ENCODE data around the gene COQ8B.
"Not testable (repeated sequence)": the region's sequence is repeated elsewhere in the genome, so short reads cannot be mapped to it uniquely, and the experiment has no call there.

COQ8B gene

GRCh38 chr19:40663695-40664692 is 52.7 kb downstream of the COQ8B start:
- DNase-seq = no peak

GRCh38 chr19:40662925-40663694 is 53.6 kb downstream of the COQ8B start:
- DNase-seq = peak; percentile 93

- DNase-seq = no peak
Measured at GRCh38 chr19:40661616-40662015, 55.1 kb downstream of the COQ8B start.

GRCh38 chr19:40659566-40659965 is 57.1 kb downstream of the COQ8B start:
- no peak for DNase-seq

- no peak for DNase-seq
Measured at GRCh38 chr19:40659116-40659515, 57.6 kb downstream of the COQ8B start.

GRCh38 chr19:40658031-40658430 is 58.7 kb downstream of the COQ8B start:
- DNase-seq = no peak

- not testable (repeated sequence) for DNase-seq
Measured at GRCh38 chr19:40655684-40656083, 61.0 kb downstream of the COQ8B start.

- not testable (repeated sequence) for DNase-seq
Measured at GRCh38 chr19:40652303-40652702, 64.4 kb downstream of the COQ8B start.

- no peak for DNase-seq
Measured at GRCh38 chr19:40650749-40651305, 65.9 kb downstream of the COQ8B start.

GRCh38 chr19:40649903-40650675 is 66.6 kb downstream of the COQ8B start:
- not testable (repeated sequence) for DNase-seq

- DNase-seq = no peak
Measured at GRCh38 chr19:40646743-40647254, 69.9 kb downstream of the COQ8B start.

- no peak for DNase-seq
Measured at GRCh38 chr19:40642757-40643305, 73.9 kb downstream of the COQ8B start.

GRCh38 chr19:40642051-40642706 is 74.5 kb downstream of the COQ8B start:
- no peak for DNase-seq

Data from activated CD4-positive, alpha-beta T cell treated with anti-CD3 and anti-CD28 coated beads, Interleukin-2, Interleukin-6, amounts not matched to agents 100 ng/mL and 50 ng/mL, durations not matched to agents 16 hours and 8 hours (primary cell).